ENCODE results near the gene ABLIM3. TPM values are rescaled to one million over a fixed set of nuclear protein-coding genes. Genes with fewer than 3 reads are reported as not detected.
"Not testable (repeated sequence)": the region's sequence is repeated elsewhere in the genome, so short reads cannot be mapped to it uniquely, and the experiment has no call there.

ABLIM3 gene
- total RNA-seq, 1 experiment from 2014 or later: 12.9 TPM

GRCh38 chr5:149185067-149185466, 43.8 kb downstream of the ABLIM3 start:
- Histone ChIP-seq H3K9me3 (ENCODE audit: control insufficient read depth, insufficient read depth, low read depth, low read length) (no peaks in the 10 kb centered on the region), H3K27me3 (ENCODE audit: control insufficient read depth, insufficient read depth, low read length) (no peaks in the 10 kb centered on the region), H3K4me3 (ENCODE audit: low read depth in 2 of 2, low read length in 2 of 2) (no peak overlapping the region), H3K27ac (ENCODE audit: low read length) (no peak overlapping the region), H3K36me3 (ENCODE audit: control insufficient read depth, insufficient read depth, low read length) (no peaks in the 10 kb centered on the region), H3K4me1 (ENCODE audit: control insufficient read depth, insufficient read depth, low read length) (no peaks in the 10 kb centered on the region)
- no peak for DNase-seq (ENCODE audit: low read depth, low spot score)
- ATAC-seq: no peak
- ChIA-PET CTCF (interaction anchor here (0.5 kb wide), 1 partner anchor 84 kb away, joined by 3 read pairs; no protein-coding TSS in a partner anchor), POLR2A (no interaction called here)
- intact Hi-C loops (cut with micrococcal nuclease; ENCODE audit: unreplicated experiment): no loop called here
- BruUV-seq (replicated peaks): no TSS peak
- no peak for TF ChIP-seq CTCF (IDR thresholded peaks at IDR 0.05)
- TF ChIP-seq REST (IDR thresholded peaks at IDR 0.05; ENCODE audit: insufficient read depth in 1 of 2, low read depth in 2 of 2, low read length in 1 of 2): no peak
- no peak for TF ChIP-seq SIN3A (IDR thresholded peaks at IDR 0.05; ENCODE audit: borderline replicate concordance, insufficient read depth, low read depth, low read length)
- TF ChIP-seq TCF7L2 (IDR thresholded peaks at IDR 0.05; ENCODE audit: low read depth, low read length): no peak
- TF ChIP-seq POLR2AphosphoS5 (IDR thresholded peaks at IDR 0.05; ENCODE audit: low read depth, low read length): no peak
- in situ Hi-C loops (cut with HindIII; ENCODE audit: low pct_unique_long_range_greater_than_20kb, low sequenced_read_pairs): no loop called here

GRCh38 chr5:149186506-149186905, 45.2 kb downstream of the ABLIM3 start:
- in situ Hi-C loops (cut with HindIII; ENCODE audit: low pct_unique_long_range_greater_than_20kb, low sequenced_read_pairs): no loop called here
- Histone ChIP-seq H3K4me1 (ENCODE audit: control insufficient read depth, insufficient read depth, low read length) (no peaks in the 10 kb centered on the region), H3K27ac (ENCODE audit: low read length) (no peak overlapping the region), H3K4me3 (ENCODE audit: low read depth in 2 of 2, low read length in 2 of 2) (no peak overlapping the region), H3K9me3 (ENCODE audit: control insufficient read depth, insufficient read depth, low read depth, low read length) (no peaks in the 10 kb centered on the region), H3K36me3 (ENCODE audit: control insufficient read depth, insufficient read depth, low read length) (no peaks in the 10 kb centered on the region), H3K27me3 (ENCODE audit: control insufficient read depth, insufficient read depth, low read length) (no peaks in the 10 kb centered on the region)
- TF ChIP-seq POLR2AphosphoS5 (IDR thresholded peaks at IDR 0.05; ENCODE audit: low read depth, low read length) (no peak), TCF7L2 (IDR thresholded peaks at IDR 0.05; ENCODE audit: low read depth, low read length) (no peak), CTCF (IDR thresholded peaks at IDR 0.05) (no peak), REST (IDR thresholded peaks at IDR 0.05; ENCODE audit: insufficient read depth in 1 of 2, low read depth in 2 of 2, low read length in 1 of 2) (no peak), SIN3A (IDR thresholded peaks at IDR 0.05; ENCODE audit: borderline replicate concordance, insufficient read depth, low read depth, low read length) (no peak)
- POLR2A ChIA-PET: no interaction called here
- DNase-seq (ENCODE audit: low read depth, low spot score) (no peak), ATAC-seq (no peak)
- BruUV-seq (replicated peaks): no TSS peak
- intact Hi-C loops (cut with micrococcal nuclease; ENCODE audit: unreplicated experiment): no loop called here
- CTCF ChIA-PET: interaction anchor here (0.6 kb wide), 1 partner anchor 36 kb away, joined by 12 read pairs; no protein-coding TSS in a partner anchor

GRCh38 chr5:149187617-149188016, 46.3 kb downstream of the ABLIM3 start:
- H3K36me3 ChIP-seq (ENCODE audit: control insufficient read depth, insufficient read depth, low read length); intact Hi-C loops (cut with micrococcal nuclease; ENCODE audit: unreplicated experiment); H3K4me1 ChIP-seq (ENCODE audit: control insufficient read depth, insufficient read depth, low read length); ATAC-seq; DNase-seq (ENCODE audit: low read depth, low spot score); H3K4me3 ChIP-seq (ENCODE audit: low read depth in 2 of 2, low read length in 2 of 2); H3K9me3 ChIP-seq (ENCODE audit: control insufficient read depth, insufficient read depth, low read depth, low read length); CTCF ChIA-PET; in situ Hi-C loops (cut with HindIII; ENCODE audit: low pct_unique_long_range_greater_than_20kb, low sequenced_read_pairs); H3K27ac ChIP-seq (ENCODE audit: low read length); BruUV-seq (replicated peaks); H3K27me3 ChIP-seq (ENCODE audit: control insufficient read depth, insufficient read depth, low read length); POLR2A ChIA-PET: not testable (repeated sequence)

Measured in Panc1 (cell line).